ENCODE results near the gene ANO2. TPM values are rescaled to one million over a fixed set of nuclear protein-coding genes. Genes with fewer than 3 reads are reported as not detected.

The ANO2 gene
- total and polyA plus RNA-seq, 8 donors = 0.43 to 2.4 (median 0.97) TPM

DNA sequence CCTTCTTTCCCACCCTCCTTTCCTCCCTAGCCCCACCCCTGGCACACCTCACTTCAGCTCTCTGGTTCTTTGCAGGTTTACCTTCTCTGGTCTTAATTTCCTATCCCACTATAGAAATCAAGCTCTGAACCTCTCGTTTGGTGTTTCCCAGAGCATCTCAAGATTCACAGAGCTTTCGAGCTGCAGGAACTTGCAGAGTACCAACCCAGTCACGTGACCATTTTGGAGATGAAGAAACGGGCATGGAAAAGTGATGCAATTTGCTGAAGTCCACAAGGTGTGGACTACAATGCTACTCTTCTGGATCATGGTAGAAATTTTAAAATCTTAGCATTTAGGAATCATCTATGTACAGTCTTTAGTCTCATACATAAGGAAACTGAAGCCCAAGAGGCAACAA is 307.4 kb downstream of the ANO2 start:
- 43 to 46% methylated on average over 4 of the region's 4 CpGs for WGBS, 2 donors
- intact Hi-C loops (cut with DNase I) = no loop called here
- FAIRE-seq = no peak

DNA sequence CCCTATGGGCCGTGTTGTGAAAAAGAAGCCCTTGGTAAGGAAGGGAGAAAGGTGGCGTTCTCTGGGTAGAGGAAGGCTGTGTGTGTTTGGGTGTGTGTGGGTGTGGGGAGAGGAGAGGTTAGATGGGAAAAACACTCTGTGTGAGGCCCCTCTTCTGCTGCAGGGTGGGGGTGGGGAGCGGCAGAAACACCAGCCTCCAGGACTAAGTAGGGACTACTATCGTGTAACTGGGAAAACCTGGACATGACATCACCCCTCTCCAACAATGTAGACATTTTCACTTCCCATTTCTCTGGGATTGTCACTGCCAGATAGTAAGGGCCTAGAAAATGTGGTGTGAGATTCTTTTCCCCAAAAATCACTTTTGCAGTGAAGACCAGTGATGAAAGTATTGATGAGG is 308.2 kb downstream of the ANO2 start:
- Histone ChIP-seq H3K36me3 (no peaks in the 10 kb centered on the region), H3K4me1 (no peaks in the 10 kb centered on the region), H3K9me3 (no peaks in the 10 kb centered on the region), H3K27ac (no peak overlapping the region), H3K27me3 (no peaks in the 10 kb centered on the region), H3K4me3 (no peak overlapping the region)
- no peak for ATAC-seq
- 32 to 47% methylated on average over 4 of the region's 4 CpGs for WGBS, 2 donors
- no peak for FAIRE-seq
- intact Hi-C loops (cut with DNase I) = no loop called here
- DNase-seq = no peak
- TF ChIP-seq, protein P1, sequence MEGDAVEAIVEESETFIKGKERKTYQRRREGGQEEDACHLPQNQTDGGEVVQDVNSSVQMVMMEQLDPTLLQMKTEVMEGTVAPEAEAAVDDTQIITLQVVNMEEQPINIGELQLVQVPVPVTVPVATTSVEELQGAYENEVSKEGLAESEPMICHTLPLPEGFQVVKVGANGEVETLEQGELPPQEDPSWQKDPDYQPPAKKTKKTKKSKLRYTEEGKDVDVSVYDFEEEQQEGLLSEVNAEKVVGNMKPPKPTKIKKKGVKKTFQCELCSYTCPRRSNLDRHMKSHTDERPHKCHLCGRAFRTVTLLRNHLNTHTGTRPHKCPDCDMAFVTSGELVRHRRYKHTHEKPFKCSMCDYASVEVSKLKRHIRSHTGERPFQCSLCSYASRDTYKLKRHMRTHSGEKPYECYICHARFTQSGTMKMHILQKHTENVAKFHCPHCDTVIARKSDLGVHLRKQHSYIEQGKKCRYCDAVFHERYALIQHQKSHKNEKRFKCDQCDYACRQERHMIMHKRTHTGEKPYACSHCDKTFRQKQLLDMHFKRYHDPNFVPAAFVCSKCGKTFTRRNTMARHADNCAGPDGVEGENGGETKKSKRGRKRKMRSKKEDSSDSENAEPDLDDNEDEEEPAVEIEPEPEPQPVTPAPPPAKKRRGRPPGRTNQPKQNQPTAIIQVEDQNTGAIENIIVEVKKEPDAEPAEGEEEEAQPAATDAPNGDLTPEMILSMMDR (IDR thresholded peaks at IDR 0.05) = no peak

More for the DNA sequence above, 307.4 kb downstream of the ANO2 start:
- H3K27ac ChIP-seq = no peak overlapping the region
- no peaks in the 10 kb centered on the region for H3K36me3 ChIP-seq
- TF ChIP-seq, protein P1 (IDR thresholded peaks at IDR 0.05) = no peak
- no peaks in the 10 kb centered on the region for H3K27me3 ChIP-seq
- H3K4me1 ChIP-seq = no peaks in the 10 kb centered on the region
- ATAC-seq (no peak), DNase-seq (no peak)
- no peak overlapping the region for H3K4me3 ChIP-seq
- no peaks in the 10 kb centered on the region for H3K9me3 ChIP-seq

GRCh38 chr12:5633106-5633505 is 312.0 kb downstream of the ANO2 start:
- H3K36me3 ChIP-seq = no peaks in the 10 kb centered on the region
- no peak for DNase-seq
- H3K4me1 ChIP-seq = no peaks in the 10 kb centered on the region
- H3K27me3 ChIP-seq = no peaks in the 10 kb centered on the region
- WGBS, 2 donors = 62 to 75% methylated on average over 3 of the region's 3 CpGs
- ATAC-seq = no peak
- no peak overlapping the region for H3K27ac ChIP-seq
- no peak for FAIRE-seq
- intact Hi-C loops (cut with DNase I) = no loop called here
- H3K9me3 ChIP-seq = no peaks in the 10 kb centered on the region
- H3K4me3 ChIP-seq = no peak overlapping the region
- TF ChIP-seq, protein P1 (IDR thresholded peaks at IDR 0.05) = no peak

- ATAC-seq (no peak), DNase-seq (no peak), FAIRE-seq (no peak)
- Histone ChIP-seq H3K4me3 (no peak overlapping the region), H3K4me1 (no peaks in the 10 kb centered on the region), H3K36me3 (no peaks in the 10 kb centered on the region), H3K27ac (no peak overlapping the region), H3K9me3 (no peaks in the 10 kb centered on the region), H3K27me3 (no peaks in the 10 kb centered on the region)
- 72 to 75% methylated on average over 2 of the region's 2 CpGs for WGBS, 2 donors
- intact Hi-C loops (cut with DNase I) = no loop called here
- TF ChIP-seq, protein P1 (IDR thresholded peaks at IDR 0.05) = no peak
Observed at GRCh38 chr12:5632453-5632852, 312.6 kb downstream of the ANO2 start.

- no peaks in the 10 kb centered on the region for H3K4me1 ChIP-seq
- H3K9me3 ChIP-seq = no peaks in the 10 kb centered on the region
- TF ChIP-seq, protein P1 (IDR thresholded peaks at IDR 0.05) = no peak
- intact Hi-C loops (cut with DNase I) = no loop called here
- no peak overlapping the region for H3K27ac ChIP-seq
- WGBS, 2 donors = 47 to 58% methylated on average over 5 of the region's 5 CpGs
- no peaks in the 10 kb centered on the region for H3K36me3 ChIP-seq
- no peaks in the 10 kb centered on the region for H3K27me3 ChIP-seq
- H3K4me3 ChIP-seq = no peak overlapping the region
- DNase-seq = no peak
- no peak for FAIRE-seq
- ATAC-seq = no peak
Observed at GRCh38 chr12:5631497-5631896, 313.6 kb downstream of the ANO2 start.

Data from pancreas (tissue), 10 donors.